OCI-LY7 (cell line): ENCODE data around the gene TTC28. TPM values are rescaled to one million over a fixed set of nuclear protein-coding genes. Genes with fewer than 3 reads are reported as not detected.
"Not testable (repeated sequence)": the region's sequence is repeated elsewhere in the genome, so short reads cannot be mapped to it uniquely, and the experiment has no call there.

Experiments
- BruUV-seq: library from RNA; stranded (reverse); fragments of 400-500 nt; replicated peaks from 2 replicates; lab custom pipeline; 2021; lab: Mats Ljungman, UMichigan
- CTCF ChIA-PET: fragments of 300-600 bp; sonication (Branson Sonifier 250); formaldehyde crosslinking; loops from one replicate; lab custom pipeline; 2022; ENCODE audit warnings: antibody characterized with exemption; ENCODE audit not compliant: unreplicated experiment; lab: Charles Lee
- POLR2A ChIA-PET: fragments of 300-600 bp; sonication (Branson Sonifier 250); formaldehyde crosslinking; loops from one replicate; lab custom pipeline; 2022; ENCODE audit warnings: antibody characterized with exemption; lab: Charles Lee
- DNase-seq: peaks from one replicate; pipeline ENCODE4 v3.0.0-alpha.2; 2015; ENCODE audit warnings: low spot score
- H2AFZ ChIP-seq: fragments of 200-600 bp; sonication (generic), shearing (Covaris generic); 2 replicates; pipeline ENCODE4 v1.6.1; 2014; ENCODE audit warnings: mild to moderate bottlenecking, antibody characterized with exemption, low read length, moderate library complexity
- H3K27ac ChIP-seq: fragments of 200-600 bp; sonication (generic); 2 replicates; pipeline ENCODE4 v1.5.1; 2014; ENCODE audit warnings: mixed run types, low read depth, mild to moderate bottlenecking, moderate library complexity, low read length, inconsistent platforms; ENCODE audit not compliant: poor library complexity, severe bottlenecking
- H3K36me3 ChIP-seq: fragments of 200-600 bp; sonication (generic); 2 replicates; pipeline ENCODE4 v1.6.1; 2014; ENCODE audit warnings: mild to moderate bottlenecking, antibody characterized with exemption, low read length, moderate library complexity, mixed read lengths; ENCODE audit not compliant: insufficient read depth
- H3K4me1 ChIP-seq: fragments of 200-600 bp; sonication (generic); 2 replicates; pipeline ENCODE4 v1.5.1; 2014; ENCODE audit warnings: mild to moderate bottlenecking, low read length; ENCODE audit not compliant: insufficient read depth, poor library complexity, severe bottlenecking
- H3K4me2 ChIP-seq: fragments of 200-600 bp; sonication (generic); 2 replicates; pipeline ENCODE4 v1.6.1; 2014; ENCODE audit warnings: mild to moderate bottlenecking, low read length
- H3K4me3 ChIP-seq: fragments of 200-600 bp; sonication (generic); 2 replicates; pipeline ENCODE4 v1.5.1; 2014; ENCODE audit warnings: mild to moderate bottlenecking, low read depth, low read length; ENCODE audit not compliant: poor library complexity, severe bottlenecking
- H3K79me2 ChIP-seq: fragments of 200-600 bp; sonication (generic); 2 replicates; pipeline ENCODE4 v1.6.1; 2016; ENCODE audit warnings: low read depth, mild to moderate bottlenecking, low read length, moderate library complexity, mixed read lengths; ENCODE audit not compliant: insufficient read depth
- H3K9me2 ChIP-seq: fragments of 200-600 bp; sonication (generic); 2 replicates; pipeline ENCODE4 v1.6.1; 2016; ENCODE audit warnings: mild to moderate bottlenecking, low read length, mixed read lengths; ENCODE audit not compliant: insufficient read depth
- H3K9me3 ChIP-seq: fragments of 200-600 bp; sonication (generic); 2 replicates; pipeline ENCODE4 v1.6.1; 2014; ENCODE audit warnings: mild to moderate bottlenecking, mixed run types, low read length, mixed read lengths
- H4K20me1 ChIP-seq: fragments of 200-600 bp; sonication (generic); 2 replicates; pipeline ENCODE4 v1.6.1; 2014; ENCODE audit warnings: mild to moderate bottlenecking, antibody characterized with exemption, low read length, moderate library complexity, mixed read lengths; ENCODE audit not compliant: insufficient read depth
- CTCF ChIP-seq: fragments of 200-600 bp; sonication (generic); conservative IDR thresholded peaks from 2 replicates; pipeline ENCODE4 v1.5.1; 2014; ENCODE audit warnings: mild to moderate bottlenecking, antibody characterized with exemption, low read length, moderate library complexity, mixed read lengths
- EZH2phosphoT487 ChIP-seq: fragments of 200-600 bp; sonication (generic); IDR thresholded peaks from 2 replicates; pipeline ENCODE4 v1.6.1; 2018; ENCODE audit warnings: low read depth, borderline replicate concordance, mild to moderate bottlenecking, mixed run types, antibody characterized with exemption, low read length, moderate library complexity, mixed read lengths
- intact Hi-C: fragments of 100-400 bp; cut with micrococcal nuclease; formaldehyde crosslinking; loops from one replicate; pipeline ENCODE4 v1.10.0; 2022; ENCODE audit not compliant: unreplicated experiment
- total RNA-seq, 2 experiments: library from RNA; depleted of rRNA in 1 of 2; stranded (reverse); fragments of >200 nt in 1 of 2; shearing (Covaris generic) in 1 of 2; gene quantifications; 2 replicates each; pipeline ENCODE4 v1.2.3, GENCODE V29; 2014 to 2022

The TTC28 gene
- total RNA-seq, 2 experiments from 2014 or later: under 0.01 to 0.55 TPM

GRCh38 chr22:28220626-28221363 is 458.8 kb downstream of the TTC28 start:
- TF ChIP-seq CTCF (no peak), EZH2phosphoT487 (no peak)
- Histone ChIP-seq H2AFZ (no peak overlapping the region), H3K9me2 (no peaks in the 10 kb centered on the region), H3K4me2 (no peak overlapping the region), H3K27ac (no peak overlapping the region), H3K36me3 (no peaks in the 10 kb centered on the region), H3K9me3 (no peaks in the 10 kb centered on the region), H3K4me3 (no peak overlapping the region), H4K20me1 (no peaks in the 10 kb centered on the region), H3K4me1 (no peaks in the 10 kb centered on the region), H3K79me2 (no peaks in the 10 kb centered on the region)
- BruUV-seq: no TSS peak
- CTCF ChIA-PET: no interaction called here
- intact Hi-C loops: no loop called here
- POLR2A ChIA-PET: no interaction called here
- DNase-seq: no peak

GRCh38 chr22:28217277-28217676 is 462.4 kb downstream of the TTC28 start:
- CTCF ChIA-PET: no interaction called here
- no peak overlapping the region for H3K4me3 ChIP-seq
- H3K4me1 ChIP-seq: no peaks in the 10 kb centered on the region
- no peak overlapping the region for H3K27ac ChIP-seq
- no peak overlapping the region for H3K4me2 ChIP-seq
- intact Hi-C loops: no loop called here
- no peaks in the 10 kb centered on the region for H4K20me1 ChIP-seq
- no TSS peak for BruUV-seq
- POLR2A ChIA-PET: no interaction called here
- no peak overlapping the region for H2AFZ ChIP-seq
- DNase-seq: no peak
- no peak for TF ChIP-seq CTCF
- no peak for TF ChIP-seq EZH2phosphoT487
- no peaks in the 10 kb centered on the region for H3K9me2 ChIP-seq
- no peaks in the 10 kb centered on the region for H3K79me2 ChIP-seq
- no peaks in the 10 kb centered on the region for H3K36me3 ChIP-seq
- no peaks in the 10 kb centered on the region for H3K9me3 ChIP-seq

GRCh38 chr22:28214750-28215149 is 464.9 kb downstream of the TTC28 start:
- H3K36me3 ChIP-seq, H4K20me1 ChIP-seq, DNase-seq, H3K9me2 ChIP-seq, H3K79me2 ChIP-seq, intact Hi-C loops, BruUV-seq, H3K9me3 ChIP-seq, CTCF ChIA-PET, H3K27ac ChIP-seq, H3K4me1 ChIP-seq, H3K4me3 ChIP-seq, H3K4me2 ChIP-seq, H2AFZ ChIP-seq, POLR2A ChIA-PET: not testable (repeated sequence)

GRCh38 chr22:28209457-28209856 is 470.2 kb downstream of the TTC28 start:
- H3K36me3 ChIP-seq, H3K4me2 ChIP-seq, BruUV-seq, H3K4me3 ChIP-seq, H2AFZ ChIP-seq, POLR2A ChIA-PET, H3K27ac ChIP-seq, H3K79me2 ChIP-seq, CTCF ChIA-PET, intact Hi-C loops, H3K9me3 ChIP-seq, DNase-seq, H3K9me2 ChIP-seq, H4K20me1 ChIP-seq, H3K4me1 ChIP-seq: not testable (repeated sequence)
